WTC11 (cell line): ENCODE results near the gene GNAI1. TPM values are rescaled to one million over a fixed set of nuclear protein-coding genes. Genes with fewer than 3 reads are reported as not detected.
A peak's percentile ranks its signal among the peaks of the same experiment; 100 is the strongest.

Source experiments
- ATAC-seq: fragments of 200-7000 bp; cut with Tn5 transposase; 2 replicates; pipeline ENCODE4 v1.10.0; 2021; ENCODE audit warnings: mild to moderate bottlenecking, moderate library complexity
- CTCF ChIA-PET: fragments of 300-600 bp; sonication (Branson Sonifier 250); formaldehyde crosslinking; loops from one replicate; lab custom pipeline; 2021; ENCODE audit warnings: antibody characterized with exemption; lab: Charles Lee
- POLR2A ChIA-PET: fragments of 350-600 bp; sonication (Branson Sonifier 250); formaldehyde crosslinking; loops from one replicate; lab custom pipeline; 2021; ENCODE audit warnings: antibody characterized with exemption; lab: Charles Lee
- DNase-seq: peaks from one replicate; pipeline ENCODE4 v3.0.0; 2021; ENCODE audit warnings: low spot score
- H3K27ac Mint-ChIP-seq: 2 replicates; pipeline ENCODE4 v1.8.0; 2021; ENCODE audit warnings: mixed read lengths
- H3K27me3 Mint-ChIP-seq: 2 replicates; pipeline ENCODE4 v1.8.0; 2021; ENCODE audit warnings: low read depth, mild to moderate bottlenecking, moderate library complexity, mixed read lengths
- H3K36me3 Mint-ChIP-seq: 2 replicates; pipeline ENCODE4 v1.8.0; 2021; ENCODE audit warnings: mixed read lengths
- H3K4me1 Mint-ChIP-seq: 2 replicates; pipeline ENCODE4 v1.8.0; 2022; ENCODE audit warnings: mixed read lengths
- H3K4me3 Mint-ChIP-seq: 2 replicates; pipeline ENCODE4 v1.8.0; 2021; ENCODE audit warnings: mild to moderate bottlenecking, moderate library complexity, mixed read lengths
- H3K9me3 Mint-ChIP-seq: 2 replicates; pipeline ENCODE4 v1.8.0; 2021; ENCODE audit warnings: mixed read lengths
- ATF2 ChIP-seq: sonication (generic); formaldehyde crosslinking; IDR thresholded peaks from 2 replicates; pipeline ENCODE4 v1.8.1; 2022; ENCODE audit warnings: low read depth, missing genetic modification reagents, borderline replicate concordance
- CREB1 ChIP-seq: sonication (generic); formaldehyde crosslinking; IDR thresholded peaks from 2 replicates; pipeline ENCODE4 v1.8.0; 2023; ENCODE audit warnings: mild to moderate bottlenecking, missing genetic modification reagents
- EMX1 ChIP-seq: fragments of 250-450 bp; sonication (Bioruptor Pico); IDR thresholded peaks from 2 replicates; pipeline ENCODE4 v1.8.0; 2021; ENCODE audit warnings: mild to moderate bottlenecking
- ERG ChIP-seq: fragments of 250-450 bp; sonication (Bioruptor Pico); IDR thresholded peaks from 2 replicates; pipeline ENCODE4 v1.8.0; 2021; ENCODE audit warnings: mild to moderate bottlenecking
- ETV6 ChIP-seq: sonication (generic); formaldehyde crosslinking; IDR thresholded peaks from 2 replicates; pipeline ENCODE4 v1.8.1; 2022; ENCODE audit warnings: mild to moderate bottlenecking, missing genetic modification reagents
- FOXP1 ChIP-seq: sonication (generic); formaldehyde crosslinking; IDR thresholded peaks from 2 replicates; pipeline ENCODE4 v1.8.0; 2022; ENCODE audit warnings: missing genetic modification reagents, mild to moderate bottlenecking, moderate library complexity, borderline replicate concordance
- HMGA2 ChIP-seq: fragments of 250-450 bp; sonication (Bioruptor Pico); IDR thresholded peaks from 2 replicates; pipeline ENCODE4 v1.4.0; 2021; ENCODE audit warnings: mild to moderate bottlenecking, moderate library complexity
- JAZF1 ChIP-seq: fragments of 250-450 bp; sonication (Bioruptor Pico); IDR thresholded peaks from 2 replicates; pipeline ENCODE4 v1.9.0; 2021; ENCODE audit warnings: moderate library complexity, mild to moderate bottlenecking, inconsistent platforms
- MXD4 ChIP-seq: fragments of 250-450 bp; sonication (Bioruptor Pico); IDR thresholded peaks from 2 replicates; pipeline ENCODE4 v1.8.0; 2021; ENCODE audit warnings: mild to moderate bottlenecking, moderate library complexity, borderline replicate concordance
- RORB ChIP-seq: fragments of 250-450 bp; sonication (Bioruptor Pico); IDR thresholded peaks from 2 replicates; pipeline ENCODE4 v1.9.0; 2021; ENCODE audit warnings: mild to moderate bottlenecking
- SMAD4 ChIP-seq: sonication (generic); formaldehyde crosslinking; IDR thresholded peaks from 2 replicates; pipeline ENCODE4 v1.8.0; 2022; ENCODE audit warnings: mild to moderate bottlenecking, missing genetic modification reagents
- SOX15 ChIP-seq: fragments of 250-450 bp; sonication (Bioruptor Pico); IDR thresholded peaks from 2 replicates; pipeline ENCODE4 v1.9.0; 2021; ENCODE audit warnings: mild to moderate bottlenecking
- USF2 ChIP-seq: sonication (generic); formaldehyde crosslinking; IDR thresholded peaks from 2 replicates; pipeline ENCODE4 v1.8.1; 2023; ENCODE audit warnings: mild to moderate bottlenecking, missing genetic modification reagents, moderate library complexity
- ZNF121 ChIP-seq: sonication (generic); formaldehyde crosslinking; IDR thresholded peaks from 2 replicates; pipeline ENCODE4 v1.8.0; 2023; ENCODE audit warnings: missing genetic modification reagents
- ZNF219 ChIP-seq: sonication (generic); formaldehyde crosslinking; IDR thresholded peaks from 2 replicates; pipeline ENCODE4 v1.8.0; 2023; ENCODE audit warnings: missing genetic modification reagents, mild to moderate bottlenecking, borderline replicate concordance
- ZNF232 ChIP-seq: sonication (generic); formaldehyde crosslinking; IDR thresholded peaks from 2 replicates; pipeline ENCODE4 v1.8.0; 2022; ENCODE audit warnings: mild to moderate bottlenecking, missing genetic modification reagents
- ZNF263 ChIP-seq: sonication (generic); formaldehyde crosslinking; IDR thresholded peaks from 2 replicates; pipeline ENCODE4 v1.8.1; 2022; ENCODE audit warnings: low read depth, mild to moderate bottlenecking, moderate library complexity, missing genetic modification reagents
- ZNF416 ChIP-seq: fragments of 250-450 bp; sonication (Bioruptor Pico); IDR thresholded peaks from 2 replicates; pipeline ENCODE4 v1.9.0; 2021; ENCODE audit warnings: mild to moderate bottlenecking, inconsistent platforms
- ZNF671 ChIP-seq: fragments of 250-450 bp; sonication (Bioruptor Pico); IDR thresholded peaks from 2 replicates; pipeline ENCODE4 v1.8.0; 2021; ENCODE audit warnings: mild to moderate bottlenecking
- total RNA-seq: library from RNA; stranded (reverse); gene quantifications from 3 replicates; pipeline ENCODE4 v1.2.3, GENCODE V29; 2021
- TF ChIP-seq, protein P1 (sequence below): sonication (generic); formaldehyde crosslinking; IDR thresholded peaks from 2 replicates; pipeline ENCODE4 v1.8.1; 2022; ENCODE audit warnings: mild to moderate bottlenecking, moderate library complexity, missing genetic modification reagents
- TF ChIP-seq, protein P2 (sequence below): sonication (generic); formaldehyde crosslinking; IDR thresholded peaks from 2 replicates; pipeline ENCODE4 v1.8.1; 2023; ENCODE audit warnings: mild to moderate bottlenecking, missing genetic modification reagents
- TF ChIP-seq, protein P3 (sequence below): fragments of 250-450 bp; sonication (Bioruptor Pico); IDR thresholded peaks from 2 replicates; pipeline ENCODE4 v2.1.2; 2022; ENCODE audit warnings: mild to moderate bottlenecking, moderate library complexity
- TF ChIP-seq, protein P4 (sequence below): sonication (generic); formaldehyde crosslinking; IDR thresholded peaks from 2 replicates; pipeline ENCODE4 v1.8.0; 2022; ENCODE audit warnings: mild to moderate bottlenecking, missing genetic modification reagents

Gene GNAI1
- total RNA-seq, 1 experiment from 2014 or later: 26.7 TPM

- TF ChIP-seq, protein P1, sequence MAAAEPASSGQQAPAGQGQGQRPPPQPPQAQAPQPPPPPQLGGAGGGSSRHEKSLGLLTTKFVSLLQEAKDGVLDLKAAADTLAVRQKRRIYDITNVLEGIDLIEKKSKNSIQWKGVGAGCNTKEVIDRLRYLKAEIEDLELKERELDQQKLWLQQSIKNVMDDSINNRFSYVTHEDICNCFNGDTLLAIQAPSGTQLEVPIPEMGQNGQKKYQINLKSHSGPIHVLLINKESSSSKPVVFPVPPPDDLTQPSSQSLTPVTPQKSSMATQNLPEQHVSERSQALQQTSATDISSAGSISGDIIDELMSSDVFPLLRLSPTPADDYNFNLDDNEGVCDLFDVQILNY: no peak
- no peak for TF ChIP-seq ETV6 (CRISPR knock-in tag)
- TF ChIP-seq FOXP1: no peak
- no peak for TF ChIP-seq EMX1 (CRISPR knock-in tag)
- TF ChIP-seq RORB (CRISPR knock-in tag): no peak
- TF ChIP-seq JAZF1 (CRISPR knock-in tag): no peak
- TF ChIP-seq MXD4 (CRISPR knock-in tag): no peak
- TF ChIP-seq CREB1 (CRISPR knock-in tag): no peak
- TF ChIP-seq HMGA2 (CRISPR knock-in tag): no peak
- TF ChIP-seq, protein P2, sequence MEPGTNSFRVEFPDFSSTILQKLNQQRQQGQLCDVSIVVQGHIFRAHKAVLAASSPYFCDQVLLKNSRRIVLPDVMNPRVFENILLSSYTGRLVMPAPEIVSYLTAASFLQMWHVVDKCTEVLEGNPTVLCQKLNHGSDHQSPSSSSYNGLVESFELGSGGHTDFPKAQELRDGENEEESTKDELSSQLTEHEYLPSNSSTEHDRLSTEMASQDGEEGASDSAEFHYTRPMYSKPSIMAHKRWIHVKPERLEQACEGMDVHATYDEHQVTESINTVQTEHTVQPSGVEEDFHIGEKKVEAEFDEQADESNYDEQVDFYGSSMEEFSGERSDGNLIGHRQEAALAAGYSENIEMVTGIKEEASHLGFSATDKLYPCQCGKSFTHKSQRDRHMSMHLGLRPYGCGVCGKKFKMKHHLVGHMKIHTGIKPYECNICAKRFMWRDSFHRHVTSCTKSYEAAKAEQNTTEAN (CRISPR knock-in tag): no peak
- DNase-seq: no peak
- Mint-ChIP-seq H3K9me3 (no peaks in the 10 kb centered on the region; the same call in 1 of the 2 replicates), H3K27me3 (no peaks in the 10 kb centered on the region), H3K4me3 (no peak overlapping the region), H3K27ac (peak overlapping the region; percentile 81), H3K36me3 (peaks cover 5% of the 10 kb centered on the region; the same call in 1 of the 2 replicates), H3K4me1 (peaks cover 73% of the 10 kb centered on the region)
- ATAC-seq: no peak
- CTCF ChIA-PET: no interaction called here
- POLR2A ChIA-PET: no interaction called here
Measured at GRCh38 chr7:80175744-80176143, 41.1 kb downstream of the GNAI1 start.

DNA sequence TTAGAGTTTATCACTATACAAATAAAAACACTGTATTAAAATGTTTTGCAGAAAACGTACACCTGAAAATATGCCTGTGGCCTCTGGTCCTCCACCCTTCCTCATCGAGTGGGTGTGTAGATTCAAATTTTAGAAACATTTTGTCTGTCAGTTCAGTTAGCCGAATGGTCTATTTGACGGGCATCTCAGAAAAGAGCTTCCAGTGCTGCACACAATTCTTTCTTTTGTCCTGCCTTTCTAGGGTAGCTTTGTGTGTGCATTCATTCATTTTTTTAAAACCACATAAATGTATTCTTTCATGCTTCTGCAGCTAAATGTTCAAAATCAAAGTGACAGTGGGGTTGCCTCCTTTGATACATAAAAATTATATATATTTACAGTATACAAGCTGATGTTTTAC is 46.8 kb downstream of the GNAI1 start:
- CTCF ChIA-PET: no interaction called here
- no peaks in the 10 kb centered on the region for H3K9me3 Mint-ChIP-seq
- peaks cover 84% of the 10 kb centered on the region for H3K4me1 Mint-ChIP-seq
- H3K36me3 Mint-ChIP-seq: no peaks in the 10 kb centered on the region
- TF ChIP-seq ZNF219 (CRISPR knock-in tag) (no peak), ZNF232 (no peak), ZNF263 (CRISPR knock-in tag) (no peak), ZNF416 (CRISPR knock-in tag) (no peak), SMAD4 (no peak), ERG (CRISPR knock-in tag) (no peak)
- TF ChIP-seq, protein P3, sequence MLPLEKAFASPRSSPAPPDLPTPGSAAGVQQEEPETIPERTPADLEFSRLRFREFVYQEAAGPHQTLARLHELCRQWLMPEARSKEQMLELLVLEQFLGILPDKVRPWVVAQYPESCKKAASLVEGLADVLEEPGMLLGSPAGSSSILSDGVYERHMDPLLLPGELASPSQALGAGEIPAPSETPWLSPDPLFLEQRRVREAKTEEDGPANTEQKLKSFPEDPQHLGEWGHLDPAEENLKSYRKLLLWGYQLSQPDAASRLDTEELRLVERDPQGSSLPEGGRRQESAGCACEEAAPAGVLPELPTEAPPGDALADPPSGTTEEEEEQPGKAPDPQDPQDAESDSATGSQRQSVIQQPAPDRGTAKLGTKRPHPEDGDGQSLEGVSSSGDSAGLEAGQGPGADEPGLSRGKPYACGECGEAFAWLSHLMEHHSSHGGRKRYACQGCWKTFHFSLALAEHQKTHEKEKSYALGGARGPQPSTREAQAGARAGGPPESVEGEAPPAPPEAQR (CRISPR knock-in tag): no peak
- no peak for DNase-seq
- no peak overlapping the region for H3K27ac Mint-ChIP-seq
- no peak for ATAC-seq
- H3K27me3 Mint-ChIP-seq: no peaks in the 10 kb centered on the region
- H3K4me3 Mint-ChIP-seq: no peak overlapping the region
- POLR2A ChIA-PET: no interaction called here

GRCh38 chr7:80182630-80183276 is 48.1 kb downstream of the GNAI1 start:
- TF ChIP-seq, protein P4, sequence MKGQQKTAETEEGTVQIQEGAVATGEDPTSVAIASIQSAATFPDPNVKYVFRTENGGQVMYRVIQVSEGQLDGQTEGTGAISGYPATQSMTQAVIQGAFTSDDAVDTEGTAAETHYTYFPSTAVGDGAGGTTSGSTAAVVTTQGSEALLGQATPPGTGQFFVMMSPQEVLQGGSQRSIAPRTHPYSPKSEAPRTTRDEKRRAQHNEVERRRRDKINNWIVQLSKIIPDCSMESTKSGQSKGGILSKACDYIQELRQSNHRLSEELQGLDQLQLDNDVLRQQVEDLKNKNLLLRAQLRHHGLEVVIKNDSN: peak; percentile 65
- TF ChIP-seq SOX15 (CRISPR knock-in tag): no peak
- TF ChIP-seq, protein P3 (CRISPR knock-in tag): no peak
- TF ChIP-seq ZNF121 (CRISPR knock-in tag): no peak
- no peak for TF ChIP-seq ETV6 (CRISPR knock-in tag)
- TF ChIP-seq ZNF671 (CRISPR knock-in tag): no peak
- TF ChIP-seq ATF2 (CRISPR knock-in tag): no peak
- peak; percentile 75 for TF ChIP-seq USF2
- DNase-seq: no peak
- Mint-ChIP-seq H3K4me3 (peak overlapping the region; percentile 42), H3K27me3 (no peaks in the 10 kb centered on the region), H3K4me1 (peaks cover 90% of the 10 kb centered on the region), H3K9me3 (no peaks in the 10 kb centered on the region), H3K27ac (peak overlapping the region; percentile 96), H3K36me3 (no peaks in the 10 kb centered on the region)
- ChIA-PET CTCF (interaction anchor here (0.7 to 1.0 kb wide), 3 partner anchors 26 to 479 kb away, joined by 3 read pairs; partner anchors contain the start of gene GNAI1), POLR2A (no interaction called here)
- peak; percentile 72 for ATAC-seq
